ENCODE results near the gene PCDH10.

The PCDH10 gene

DNA sequence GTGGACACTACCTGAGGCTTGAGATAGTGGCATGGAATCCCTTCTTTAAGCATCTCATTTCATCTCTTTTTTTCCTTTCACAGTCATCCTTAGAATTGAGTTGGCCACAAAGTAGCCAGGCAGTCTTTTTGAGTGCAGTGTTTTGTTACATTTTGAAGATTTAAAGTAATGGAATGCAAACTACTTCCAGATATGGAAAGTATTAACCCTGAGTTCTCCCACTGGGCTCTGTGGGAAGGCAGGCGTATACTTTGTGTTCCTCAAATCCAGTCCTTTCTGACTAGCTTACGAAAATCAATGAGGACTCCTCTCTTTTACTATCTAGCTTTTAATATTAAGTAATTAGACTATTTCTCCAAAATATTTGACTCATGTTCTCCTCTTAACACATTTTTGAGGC, 29.9 kb downstream of the PCDH10 start:
- TF ChIP-seq, protein P1, sequence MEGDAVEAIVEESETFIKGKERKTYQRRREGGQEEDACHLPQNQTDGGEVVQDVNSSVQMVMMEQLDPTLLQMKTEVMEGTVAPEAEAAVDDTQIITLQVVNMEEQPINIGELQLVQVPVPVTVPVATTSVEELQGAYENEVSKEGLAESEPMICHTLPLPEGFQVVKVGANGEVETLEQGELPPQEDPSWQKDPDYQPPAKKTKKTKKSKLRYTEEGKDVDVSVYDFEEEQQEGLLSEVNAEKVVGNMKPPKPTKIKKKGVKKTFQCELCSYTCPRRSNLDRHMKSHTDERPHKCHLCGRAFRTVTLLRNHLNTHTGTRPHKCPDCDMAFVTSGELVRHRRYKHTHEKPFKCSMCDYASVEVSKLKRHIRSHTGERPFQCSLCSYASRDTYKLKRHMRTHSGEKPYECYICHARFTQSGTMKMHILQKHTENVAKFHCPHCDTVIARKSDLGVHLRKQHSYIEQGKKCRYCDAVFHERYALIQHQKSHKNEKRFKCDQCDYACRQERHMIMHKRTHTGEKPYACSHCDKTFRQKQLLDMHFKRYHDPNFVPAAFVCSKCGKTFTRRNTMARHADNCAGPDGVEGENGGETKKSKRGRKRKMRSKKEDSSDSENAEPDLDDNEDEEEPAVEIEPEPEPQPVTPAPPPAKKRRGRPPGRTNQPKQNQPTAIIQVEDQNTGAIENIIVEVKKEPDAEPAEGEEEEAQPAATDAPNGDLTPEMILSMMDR (IDR thresholded peaks at IDR 0.05; ENCODE audit: insufficient read depth, low read depth, low read length, missing control alignments), result no peak
- H3K4me3 ChIP-seq (ENCODE audit: low read length), result no peak overlapping the region
- DNase-seq (ENCODE audit: low read depth), result no peak

DNA sequence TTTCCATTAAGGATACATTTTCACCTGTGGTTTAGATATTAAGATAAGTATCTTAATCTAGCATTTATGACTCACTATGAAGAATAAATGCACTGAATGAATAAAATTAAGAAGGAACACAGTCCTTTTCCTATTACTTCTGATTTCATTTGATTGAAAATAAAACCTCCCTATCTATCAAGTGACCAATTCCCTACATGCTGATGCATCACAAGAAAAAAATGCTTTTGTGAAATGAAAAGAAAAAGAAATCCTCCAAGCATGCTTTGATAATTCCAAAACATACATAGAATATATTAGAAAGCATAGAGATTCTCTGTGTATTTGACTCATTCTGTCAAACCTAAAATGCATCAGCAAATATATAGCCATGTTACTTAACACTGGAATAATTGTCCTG, 37.1 kb downstream of the PCDH10 start:
- no peak for DNase-seq (ENCODE audit: low read depth)
- TF ChIP-seq, protein P1 (IDR thresholded peaks at IDR 0.05; ENCODE audit: insufficient read depth, low read depth, low read length, missing control alignments), result no peak
- H3K4me3 ChIP-seq (ENCODE audit: low read length), result no peak overlapping the region

DNA sequence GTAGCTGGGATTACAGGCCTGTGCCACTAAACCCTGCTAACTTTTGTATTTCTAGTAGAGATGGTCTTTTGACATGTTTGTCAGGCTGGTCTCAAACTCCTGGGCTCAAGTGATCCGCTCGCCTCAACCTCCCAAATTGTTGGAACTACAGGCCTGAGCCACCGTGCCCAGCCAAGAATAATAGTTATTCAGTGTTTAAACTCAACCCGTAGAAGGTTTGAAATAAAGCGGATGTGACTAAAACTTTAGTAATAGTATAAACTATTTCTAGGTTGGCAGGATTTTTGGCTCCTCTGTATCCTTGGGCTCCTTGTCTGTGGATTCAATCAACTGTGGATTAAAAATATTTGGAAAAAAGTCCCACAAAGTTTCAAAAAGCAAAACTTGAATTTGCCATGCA, 37.8 kb downstream of the PCDH10 start:
- TF ChIP-seq, protein P1 (IDR thresholded peaks at IDR 0.05; ENCODE audit: insufficient read depth, low read depth, low read length, missing control alignments), result no peak
- no peak for DNase-seq (ENCODE audit: low read depth)
- H3K4me3 ChIP-seq (ENCODE audit: low read length), result no peak overlapping the region

DNA sequence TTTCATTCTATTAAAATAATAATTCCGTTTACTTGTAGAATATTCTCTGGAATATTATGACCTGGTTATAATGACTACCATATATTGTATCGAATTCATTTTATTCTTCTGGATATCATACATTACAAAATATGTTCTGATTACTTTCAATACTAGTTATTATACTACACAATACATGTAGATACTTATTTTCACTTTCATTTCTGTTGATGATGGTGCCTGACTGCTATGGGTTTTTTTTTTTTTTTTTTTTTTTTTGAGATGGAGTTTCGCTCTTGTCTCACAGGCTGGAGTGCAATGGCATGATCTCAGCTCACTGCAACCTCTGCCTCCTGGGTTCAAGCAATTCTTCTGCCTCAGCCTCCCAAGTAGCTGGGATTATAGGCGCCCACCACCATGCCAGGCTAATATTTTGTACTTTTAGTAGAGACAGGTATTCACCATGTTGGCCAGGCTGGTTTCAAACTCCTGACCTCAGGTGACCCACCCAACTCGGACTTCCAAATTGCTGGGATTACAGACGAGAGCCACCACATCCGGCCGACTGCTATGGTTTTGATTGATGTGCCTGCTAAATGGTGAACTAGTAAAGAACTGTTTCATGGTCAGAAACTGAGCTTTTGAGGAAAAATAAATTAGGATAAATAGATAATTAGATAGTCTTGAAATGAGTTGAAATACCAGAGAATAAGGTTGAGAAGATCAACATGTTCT, 39.5 kb downstream of the PCDH10 start:
- TF ChIP-seq, protein P1 (IDR thresholded peaks at IDR 0.05; ENCODE audit: insufficient read depth, low read depth, low read length, missing control alignments), result no peak
- no peak overlapping the region for H3K4me3 ChIP-seq (ENCODE audit: low read length)
- DNase-seq (ENCODE audit: low read depth), result no peak

DNA sequence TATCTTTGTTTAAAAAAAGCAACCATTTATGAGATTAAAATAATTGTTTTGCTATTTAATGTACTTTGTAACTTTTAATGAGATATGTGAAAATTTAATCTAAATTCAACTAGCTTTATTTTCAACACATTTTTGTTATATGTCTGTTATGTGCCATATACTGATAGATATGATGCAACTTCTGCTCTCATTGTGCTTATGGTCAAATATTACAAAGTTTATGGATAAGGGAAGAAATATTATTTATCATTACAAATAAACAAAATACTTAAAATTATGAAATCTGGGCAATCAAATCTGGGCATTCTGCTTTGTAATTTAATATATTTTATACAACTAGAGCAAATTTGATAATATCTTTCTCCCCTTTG, 40.0 kb downstream of the PCDH10 start:
- no peak for DNase-seq (ENCODE audit: low read depth)

DNA sequence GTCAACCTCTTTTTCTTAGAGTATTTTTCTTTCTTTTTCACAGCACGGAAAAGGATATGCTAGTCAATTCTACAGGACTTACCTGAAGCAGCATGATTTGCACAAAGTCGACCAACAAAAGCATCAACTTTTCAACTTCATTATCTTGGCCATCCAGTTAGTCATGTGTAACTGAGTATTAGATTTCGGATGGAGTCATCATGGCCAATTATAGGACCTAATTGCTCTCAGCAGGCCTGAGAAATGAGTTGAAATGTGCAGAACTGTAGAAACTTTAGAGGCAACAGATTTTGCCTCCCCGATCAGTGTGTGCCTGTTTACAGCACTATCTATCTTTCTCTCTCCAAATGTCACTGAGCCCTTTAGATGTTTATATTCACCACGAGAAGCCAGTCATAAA, 41.0 kb downstream of the PCDH10 start:
- TF ChIP-seq, protein P1 (IDR thresholded peaks at IDR 0.05; ENCODE audit: insufficient read depth, low read depth, low read length, missing control alignments), result no peak
- no peak overlapping the region for H3K4me3 ChIP-seq (ENCODE audit: low read length)
- no peak for DNase-seq (ENCODE audit: low read depth)

More for the DNA sequence above, 40.0 kb downstream of the PCDH10 start:
- H3K4me3 ChIP-seq (ENCODE audit: low read length), result no peak overlapping the region
- TF ChIP-seq, protein P1 (IDR thresholded peaks at IDR 0.05; ENCODE audit: insufficient read depth, low read depth, low read length, missing control alignments), result no peak

DNA sequence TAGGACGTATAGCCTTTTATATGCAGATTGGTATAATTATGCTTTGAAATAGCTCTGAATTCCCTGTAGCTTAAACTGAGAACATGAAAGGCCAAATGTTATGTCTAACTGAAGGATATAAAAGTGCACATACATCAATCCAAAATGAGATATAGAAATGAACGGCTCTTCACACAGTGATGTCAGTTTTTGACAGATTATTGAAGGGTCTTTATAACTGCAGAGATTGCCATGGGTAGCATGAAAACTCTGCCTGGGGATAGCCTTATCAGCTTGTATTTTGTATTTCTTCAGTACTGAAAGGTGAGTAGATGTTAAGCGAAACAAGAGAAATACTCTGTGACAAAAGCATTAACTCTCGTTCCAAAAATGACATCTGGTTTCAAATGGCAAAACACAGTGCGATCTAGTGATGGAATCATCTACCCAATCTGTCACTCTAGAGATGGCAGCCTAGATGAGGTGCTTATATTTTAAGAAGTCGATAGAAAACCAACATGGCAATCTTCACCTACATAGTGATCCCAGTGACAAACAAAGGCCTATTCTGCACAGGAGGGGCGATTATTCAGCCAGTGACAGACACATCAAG, 59.7 kb downstream of the PCDH10 start:
- no peak for DNase-seq (ENCODE audit: low read depth)
- no peak overlapping the region for H3K4me3 ChIP-seq (ENCODE audit: low read length)
- TF ChIP-seq, protein P1 (IDR thresholded peaks at IDR 0.05; ENCODE audit: insufficient read depth, low read depth, low read length, missing control alignments), result no peak
